LHCN-M2 (cell line): Measurements from ENCODE around the gene CIT. TPM values are rescaled to one million over a fixed set of nuclear protein-coding genes. Genes with fewer than 3 reads are reported as not detected.
"Not testable (repeated sequence)": the region's sequence is repeated elsewhere in the genome, so short reads cannot be mapped to it uniquely, and the experiment has no call there.

ENCODE experiments used
- DNase-seq: peaks from one replicate; pipeline ENCODE4 v3.0.0-alpha.2; 2012; ENCODE audit warnings: low read depth
- polyA plus RNA-seq: library from polyadenylated mRNA; unstranded; fragments of >200 nt; gene quantifications from one replicate; pipeline ENCODE4 v1.2.1, GENCODE V29; 2012; ENCODE audit warnings: missing spikeins
- total RNA-seq: library from RNA; depleted of rRNA; stranded (reverse); fragments of >200 nt; gene quantifications from 2 replicates; pipeline ENCODE4 v1.2.3, GENCODE V29; 2014; rRNA removed

The CIT gene, protein sequence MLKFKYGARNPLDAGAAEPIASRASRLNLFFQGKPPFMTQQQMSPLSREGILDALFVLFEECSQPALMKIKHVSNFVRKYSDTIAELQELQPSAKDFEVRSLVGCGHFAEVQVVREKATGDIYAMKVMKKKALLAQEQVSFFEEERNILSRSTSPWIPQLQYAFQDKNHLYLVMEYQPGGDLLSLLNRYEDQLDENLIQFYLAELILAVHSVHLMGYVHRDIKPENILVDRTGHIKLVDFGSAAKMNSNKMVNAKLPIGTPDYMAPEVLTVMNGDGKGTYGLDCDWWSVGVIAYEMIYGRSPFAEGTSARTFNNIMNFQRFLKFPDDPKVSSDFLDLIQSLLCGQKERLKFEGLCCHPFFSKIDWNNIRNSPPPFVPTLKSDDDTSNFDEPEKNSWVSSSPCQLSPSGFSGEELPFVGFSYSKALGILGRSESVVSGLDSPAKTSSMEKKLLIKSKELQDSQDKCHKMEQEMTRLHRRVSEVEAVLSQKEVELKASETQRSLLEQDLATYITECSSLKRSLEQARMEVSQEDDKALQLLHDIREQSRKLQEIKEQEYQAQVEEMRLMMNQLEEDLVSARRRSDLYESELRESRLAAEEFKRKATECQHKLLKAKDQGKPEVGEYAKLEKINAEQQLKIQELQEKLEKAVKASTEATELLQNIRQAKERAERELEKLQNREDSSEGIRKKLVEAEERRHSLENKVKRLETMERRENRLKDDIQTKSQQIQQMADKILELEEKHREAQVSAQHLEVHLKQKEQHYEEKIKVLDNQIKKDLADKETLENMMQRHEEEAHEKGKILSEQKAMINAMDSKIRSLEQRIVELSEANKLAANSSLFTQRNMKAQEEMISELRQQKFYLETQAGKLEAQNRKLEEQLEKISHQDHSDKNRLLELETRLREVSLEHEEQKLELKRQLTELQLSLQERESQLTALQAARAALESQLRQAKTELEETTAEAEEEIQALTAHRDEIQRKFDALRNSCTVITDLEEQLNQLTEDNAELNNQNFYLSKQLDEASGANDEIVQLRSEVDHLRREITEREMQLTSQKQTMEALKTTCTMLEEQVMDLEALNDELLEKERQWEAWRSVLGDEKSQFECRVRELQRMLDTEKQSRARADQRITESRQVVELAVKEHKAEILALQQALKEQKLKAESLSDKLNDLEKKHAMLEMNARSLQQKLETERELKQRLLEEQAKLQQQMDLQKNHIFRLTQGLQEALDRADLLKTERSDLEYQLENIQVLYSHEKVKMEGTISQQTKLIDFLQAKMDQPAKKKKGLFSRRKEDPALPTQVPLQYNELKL (N-terminal part only)
- 42.6 and 54.0 TPM in 2 replicates for total RNA-seq
- polyA plus RNA-seq = 15.3 TPM

DNA sequence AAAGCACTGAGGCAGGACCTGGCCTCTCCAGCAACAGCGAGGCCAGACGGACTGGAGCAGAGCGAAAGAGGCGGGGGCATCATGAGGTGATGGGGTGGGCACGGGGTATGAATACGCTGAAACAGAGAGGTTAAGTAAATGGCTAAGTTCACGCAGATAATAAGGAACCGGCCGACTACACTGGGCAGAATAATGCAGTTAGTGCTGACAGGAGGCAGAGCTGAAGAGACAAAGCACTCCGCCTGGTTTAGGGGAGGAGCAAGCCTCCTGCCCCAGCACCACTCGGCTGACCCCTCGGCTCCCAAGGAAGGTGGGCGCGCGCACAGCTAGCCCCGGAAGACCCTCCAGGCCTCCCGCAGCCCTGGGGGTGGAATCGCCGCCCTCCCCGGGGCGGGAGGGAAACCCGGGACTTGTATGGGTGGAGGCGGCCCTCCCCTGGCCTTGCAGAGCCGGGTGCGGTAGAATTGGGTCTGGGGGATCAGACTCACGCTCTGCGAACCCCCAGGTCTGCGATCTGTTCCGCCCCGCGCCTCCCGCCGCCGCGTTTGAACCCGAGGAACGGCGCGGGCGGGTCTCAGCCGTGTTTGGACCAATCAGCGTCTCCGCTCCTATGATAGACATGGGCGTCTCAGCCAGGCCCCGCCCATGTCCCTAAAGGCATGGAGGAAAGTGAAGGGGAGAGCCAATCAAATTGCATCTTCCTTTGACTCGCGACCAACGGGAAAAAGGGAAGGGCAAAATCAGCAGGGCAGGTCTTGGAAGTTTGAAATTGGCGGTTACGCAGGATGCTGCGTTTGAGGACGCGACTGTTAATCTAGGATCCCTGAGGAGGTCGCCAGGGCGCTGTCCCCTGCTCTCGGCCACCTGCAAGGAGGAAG lies at the start of gene CIT:
Gene CIT, minus strand, starts transcription at position 560 of the 878 bp plus-strand sequence. CDS start 1,152 bp downstream, outside the sequence.
- peak; percentile 96 for DNase-seq

DNA sequence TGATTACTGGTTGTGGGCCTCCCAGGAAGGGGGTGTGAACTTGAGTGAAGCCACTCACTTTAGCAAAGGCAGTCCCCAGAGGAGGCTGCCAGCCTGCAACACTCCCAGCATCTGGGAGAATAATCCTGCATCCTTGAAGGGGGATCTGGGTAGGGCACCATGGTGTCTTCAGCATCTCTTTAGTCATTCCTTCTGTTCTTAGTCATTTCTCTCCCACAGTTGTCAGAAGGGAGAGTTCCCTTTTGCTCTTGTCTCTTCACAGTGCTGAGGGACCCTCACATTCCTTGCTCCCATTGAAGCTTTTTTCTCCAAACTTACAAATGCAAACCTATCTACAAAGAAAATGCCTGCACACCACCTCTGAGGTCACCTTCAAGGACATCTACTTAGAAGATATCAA lies 48.1 kb upstream of the CIT start:
- DNase-seq = no peak

DNA sequence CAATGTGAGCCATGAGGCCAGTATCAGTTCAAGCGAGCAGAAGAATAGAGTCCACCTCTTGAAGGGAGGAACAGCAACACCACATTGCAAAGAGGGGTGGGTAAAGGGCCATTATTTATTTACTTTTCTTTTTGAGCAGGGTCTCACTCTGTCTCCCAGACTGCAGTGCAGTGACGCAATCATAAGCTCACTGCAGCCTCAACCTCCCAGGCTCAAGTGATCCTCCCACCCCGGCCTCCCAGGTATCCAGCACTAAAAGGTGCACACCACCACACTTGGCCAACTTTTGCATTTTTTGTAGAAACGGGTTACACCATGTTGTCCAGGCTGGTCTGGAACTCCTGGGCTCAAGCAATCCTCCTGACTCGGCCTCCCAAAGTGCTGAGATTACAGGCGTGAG lies 42.9 kb upstream of the CIT start:
- no peak for DNase-seq

DNA sequence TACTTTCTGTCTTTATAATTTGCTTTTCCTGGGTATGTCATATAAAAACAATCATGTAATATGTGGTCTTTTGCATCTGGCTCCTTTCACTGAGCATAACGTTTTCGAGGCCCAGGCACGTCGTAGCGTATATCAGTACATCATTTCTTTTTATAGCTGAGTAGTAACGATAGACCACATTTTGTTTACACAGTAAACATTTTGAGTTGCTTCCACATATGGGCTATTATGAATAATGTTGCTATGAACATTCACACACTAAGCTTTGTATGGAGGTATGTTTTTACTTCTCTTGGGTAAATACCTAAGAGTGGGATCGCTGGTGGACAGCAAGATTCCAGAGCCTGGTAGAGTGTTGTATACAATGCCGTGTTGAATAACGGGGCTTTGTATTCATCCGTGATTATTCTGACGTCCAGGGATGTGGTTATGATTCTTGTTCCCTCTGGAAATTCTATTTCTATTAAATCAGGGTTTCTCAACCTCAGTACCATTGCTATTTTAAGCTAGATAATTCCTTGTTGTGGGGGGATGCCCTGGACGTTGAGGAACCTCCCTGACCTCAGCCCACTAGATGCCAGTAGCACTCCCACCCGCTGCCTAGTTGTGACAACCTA lies 38.9 kb upstream of the CIT start:
- DNase-seq = no peak

DNA sequence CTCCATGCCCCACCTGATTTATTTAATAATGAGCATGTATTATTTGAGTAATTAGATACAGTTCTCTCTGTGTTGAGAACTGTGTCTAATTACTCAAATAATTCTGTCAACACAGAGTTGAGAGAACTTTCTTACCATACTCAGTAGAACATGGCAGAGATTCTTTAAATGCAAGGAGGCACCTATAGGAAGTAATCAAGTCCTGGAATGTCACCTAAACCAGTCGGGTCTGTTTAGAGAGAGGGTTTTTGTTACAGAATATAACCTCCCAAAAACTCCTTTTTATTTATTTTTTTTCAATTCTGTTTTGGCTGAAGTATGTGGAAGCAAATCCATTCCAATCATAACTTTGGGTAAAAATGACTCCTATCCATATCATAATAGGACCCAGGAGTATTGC lies 37.5 kb upstream of the CIT start:
- no peak for DNase-seq

DNA sequence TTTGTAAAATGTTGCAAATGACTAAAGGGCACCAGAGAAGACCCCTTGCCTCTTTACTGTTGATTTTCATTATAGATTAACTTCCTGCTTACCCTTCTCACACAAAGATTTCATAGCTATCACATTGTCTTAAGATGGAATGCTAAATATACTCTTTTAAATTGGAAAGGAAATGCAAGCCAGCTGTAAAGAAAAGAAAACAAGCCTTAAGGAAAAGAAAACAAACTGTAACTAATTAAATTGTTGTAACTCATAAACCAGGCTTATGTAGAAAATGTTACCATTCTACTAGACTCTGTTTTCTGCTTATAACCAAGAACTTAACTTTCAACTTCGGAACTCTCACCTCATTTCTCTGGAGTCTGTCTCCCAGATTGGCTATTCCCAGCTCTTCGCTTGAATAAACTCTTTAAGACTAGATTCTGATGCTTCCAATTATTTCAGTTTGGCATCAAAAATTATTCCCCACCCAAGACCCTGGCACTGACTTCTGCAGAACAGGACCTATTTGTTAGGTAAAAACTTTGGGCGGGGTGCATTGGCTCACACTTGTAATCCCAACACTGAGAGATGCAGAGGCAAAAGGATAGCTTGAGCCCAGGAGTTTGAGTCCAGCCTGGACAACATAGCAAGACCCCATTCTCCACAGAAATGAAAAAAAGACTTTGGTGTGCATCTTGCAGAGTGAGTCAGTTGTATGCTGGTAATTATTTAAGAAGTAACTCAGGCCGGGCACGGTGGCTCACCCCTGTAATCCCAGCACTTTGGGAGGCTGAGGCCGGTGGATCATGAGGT lies 36.6 kb upstream of the CIT start:
- no peak for DNase-seq

DNA sequence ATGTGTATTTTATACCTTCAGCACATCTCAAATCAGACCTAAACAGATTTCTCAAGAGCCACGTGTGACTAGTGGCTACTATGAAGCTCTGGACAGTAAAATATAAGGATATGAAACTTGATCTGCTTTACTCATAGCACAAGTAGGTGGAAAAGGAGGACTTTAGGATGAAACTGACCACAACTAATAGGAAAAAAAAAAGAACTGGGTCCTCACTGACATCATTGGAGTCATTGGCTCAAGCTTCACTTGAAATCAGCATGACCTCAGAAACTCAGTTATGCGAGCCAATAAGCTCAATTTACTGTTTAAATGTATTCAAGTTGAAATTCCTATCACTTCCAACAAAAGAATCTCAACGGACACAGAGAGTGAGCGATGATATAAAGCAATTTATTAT lies 34.1 kb upstream of the CIT start:
- DNase-seq = peak; percentile 87

DNA sequence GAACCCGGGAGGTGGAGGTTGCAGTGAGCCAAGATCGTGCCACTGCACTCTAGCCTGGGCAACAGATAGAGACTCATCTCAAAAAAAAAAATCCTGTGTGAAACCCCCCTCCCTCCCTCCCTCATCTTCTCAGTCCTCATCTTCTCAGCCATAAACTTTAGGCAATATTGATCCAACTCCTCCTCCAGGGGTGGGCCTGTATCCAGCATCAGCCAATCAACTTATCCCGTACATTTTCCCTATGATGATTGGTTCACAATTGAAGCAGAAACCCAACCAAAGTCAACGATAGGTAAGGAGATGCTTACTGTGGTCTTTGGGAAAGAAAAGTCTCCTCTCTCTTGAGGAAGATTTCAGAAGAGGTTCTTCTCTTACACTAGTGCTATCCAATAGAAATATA lies 33.5 kb upstream of the CIT start:
- peak; percentile 16 for DNase-seq

DNA sequence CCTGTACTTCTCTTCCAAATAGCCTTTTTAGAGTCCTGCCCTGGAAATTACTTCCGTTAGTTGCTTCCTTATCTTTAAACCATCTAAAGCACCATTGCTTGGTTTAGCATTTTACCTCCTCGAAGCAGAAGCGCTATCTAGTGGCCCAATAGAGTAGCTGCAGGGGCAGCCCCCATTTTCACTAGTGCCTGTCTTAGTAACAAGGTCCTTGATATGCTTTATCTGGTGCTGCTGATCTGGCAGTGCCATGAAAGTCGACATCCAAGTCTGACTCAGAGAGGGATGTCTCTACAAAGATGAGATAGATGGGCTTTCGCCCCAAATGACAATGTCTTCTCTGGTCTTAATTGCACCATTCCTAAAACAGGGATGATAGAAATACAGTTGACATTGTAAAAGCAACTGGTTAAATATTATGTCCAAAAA lies 25.0 kb upstream of the CIT start:
- DNase-seq = peak; percentile 64

DNA sequence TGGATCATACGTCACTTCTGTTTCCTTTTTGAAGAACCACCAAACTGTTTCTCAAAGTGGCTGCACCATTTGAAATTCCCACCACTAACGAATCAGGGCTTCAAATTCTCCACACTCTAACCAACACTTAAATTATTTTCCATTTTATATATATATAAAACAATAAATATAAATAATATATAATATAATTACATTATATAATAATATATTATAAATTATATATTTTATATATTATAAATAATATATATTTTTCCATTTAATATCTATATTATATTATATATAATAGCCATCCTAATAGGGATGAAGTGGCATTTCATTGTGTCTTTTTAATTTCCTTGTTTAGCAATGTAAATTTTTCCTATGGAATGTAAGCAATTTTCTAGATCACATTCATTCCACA lies 24.6 kb upstream of the CIT start:
- DNase-seq = no peak

DNA sequence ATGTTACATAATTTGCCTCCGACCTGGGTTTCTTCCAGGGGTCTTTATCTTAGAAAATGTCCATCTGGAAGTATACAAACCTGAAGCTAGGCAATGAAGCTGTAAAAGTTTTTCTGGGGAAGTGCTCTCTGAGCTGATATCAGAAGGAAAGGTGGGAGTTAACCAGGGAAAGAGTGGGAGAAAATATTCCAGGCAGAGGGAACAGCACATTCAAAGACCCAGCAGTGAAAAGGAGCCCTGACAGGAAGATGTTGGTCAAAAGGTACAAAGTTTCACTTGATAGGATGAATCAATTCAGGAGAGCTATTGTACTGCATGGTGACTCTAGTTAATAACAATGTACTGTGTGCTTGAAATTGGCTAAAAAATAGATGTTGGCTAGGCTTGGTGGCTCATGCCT lies 17.8 kb upstream of the CIT start:
- DNase-seq = no peak

DNA sequence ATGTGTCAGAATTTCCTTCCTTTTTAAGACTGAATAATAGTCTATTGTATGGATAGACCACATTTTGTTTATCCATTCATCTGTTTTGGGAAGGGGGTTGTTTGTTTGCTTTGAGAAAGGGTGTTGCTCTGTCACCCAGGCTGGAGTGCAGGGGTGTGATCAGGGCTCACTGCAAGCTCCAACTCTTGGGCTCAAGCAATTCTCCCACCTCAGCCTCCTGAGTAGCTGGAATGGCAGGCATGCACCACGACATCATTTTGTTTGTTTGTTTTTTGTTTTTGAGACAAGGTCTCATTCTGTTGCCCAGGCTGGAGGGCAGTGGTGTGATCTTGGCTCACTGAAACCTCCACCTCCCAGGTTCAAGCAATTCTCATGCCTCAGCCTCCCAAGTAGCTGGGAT lies 15.5 kb upstream of the CIT start:
- DNase-seq = not testable (repeated sequence)

DNA sequence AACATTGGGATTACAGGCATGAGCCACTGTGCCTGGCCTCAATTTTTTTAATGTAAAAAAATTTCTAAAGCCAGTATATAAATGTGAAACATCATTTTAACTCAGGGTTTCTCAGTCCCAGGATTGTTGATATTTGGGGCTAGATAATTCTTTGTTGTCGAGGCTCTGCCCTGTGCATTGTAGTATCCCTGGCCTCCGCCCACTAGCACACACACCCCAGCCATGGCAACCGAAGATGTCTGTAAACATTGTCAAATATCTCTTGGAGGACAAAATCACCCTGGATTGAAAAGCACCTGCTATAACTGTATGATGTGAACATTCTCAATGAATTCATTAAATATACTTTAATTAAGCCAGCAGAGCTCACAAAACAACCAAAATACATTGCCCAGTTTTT lies 8.4 kb upstream of the CIT start:
- DNase-seq = no peak

DNA sequence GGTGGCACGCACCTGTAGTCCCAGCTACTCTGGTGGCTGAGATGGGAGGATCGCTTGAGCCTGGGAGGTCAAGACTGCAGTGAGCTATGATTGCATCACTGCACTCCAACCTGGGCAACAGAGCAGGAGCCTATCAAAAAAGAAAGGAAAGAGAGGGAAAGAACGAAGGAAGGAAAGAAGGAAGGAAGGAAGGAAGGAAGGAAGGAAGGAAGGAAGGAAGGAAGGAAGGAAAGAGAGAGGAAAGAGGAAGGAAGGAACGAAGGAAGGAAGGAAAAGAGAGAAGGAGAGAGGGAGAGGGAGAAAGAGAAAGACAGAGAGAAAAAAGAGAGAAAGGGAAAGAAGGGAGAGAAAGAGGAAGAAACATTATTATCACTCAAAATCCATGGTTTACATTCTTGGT lies 6.7 kb upstream of the CIT start:
- not testable (repeated sequence) for DNase-seq

DNA sequence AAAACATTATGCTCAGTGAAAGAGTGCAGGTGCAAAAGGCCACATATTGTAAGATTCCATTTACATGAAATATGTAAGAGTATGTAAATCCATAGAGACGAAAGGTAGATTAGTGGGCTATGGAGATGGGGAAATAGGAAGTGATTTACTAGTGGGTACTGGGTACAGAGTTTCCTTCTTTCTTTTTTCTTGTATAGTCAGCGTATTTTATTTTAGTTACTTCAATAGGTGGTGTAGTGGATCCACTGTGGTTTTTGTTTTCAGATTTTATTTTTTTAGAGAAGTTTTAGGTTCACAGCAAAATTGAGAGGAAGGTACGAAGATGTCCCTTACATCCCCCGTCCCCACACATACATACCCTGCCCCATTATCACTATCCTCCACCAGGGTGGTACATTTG lies 6.1 kb upstream of the CIT start:
- DNase-seq = no peak

DNA sequence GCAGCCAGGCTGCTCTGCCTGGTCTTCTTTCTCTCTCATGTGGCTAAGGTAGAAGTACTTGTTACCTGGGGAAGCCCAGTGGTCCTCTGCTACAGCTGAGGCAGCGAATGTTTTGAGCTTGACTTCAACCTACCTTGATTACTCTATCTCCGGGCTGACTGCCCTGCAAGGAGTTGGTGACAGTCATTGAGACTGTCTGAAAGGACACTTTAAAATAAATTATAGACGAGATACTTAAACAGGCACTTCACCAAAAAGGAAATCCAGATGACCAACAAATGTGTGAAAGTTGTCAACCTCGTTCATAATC lies 474 bp upstream of the CIT start:
- no peak for DNase-seq

DNA sequence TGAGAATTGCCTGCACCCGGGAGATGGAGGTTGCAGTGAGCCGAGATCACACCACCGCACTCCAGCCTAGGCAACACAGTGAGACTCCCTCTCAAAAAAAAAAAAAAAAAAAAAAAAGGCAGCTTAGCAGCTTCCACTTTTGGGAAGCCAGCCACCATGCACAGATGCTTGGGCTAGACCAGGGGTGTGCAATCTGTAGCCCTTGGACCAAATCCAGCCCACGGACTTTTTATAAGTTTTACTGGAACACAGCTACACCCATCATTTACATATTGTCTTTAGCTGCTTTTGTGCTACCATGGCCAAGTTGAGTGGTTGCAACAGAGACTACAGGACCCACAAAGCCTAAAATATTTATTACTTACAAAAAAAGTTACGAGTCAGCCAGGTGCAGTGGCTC lies 6.7 kb downstream of the CIT start:
- DNase-seq = peak; percentile 59

DNA sequence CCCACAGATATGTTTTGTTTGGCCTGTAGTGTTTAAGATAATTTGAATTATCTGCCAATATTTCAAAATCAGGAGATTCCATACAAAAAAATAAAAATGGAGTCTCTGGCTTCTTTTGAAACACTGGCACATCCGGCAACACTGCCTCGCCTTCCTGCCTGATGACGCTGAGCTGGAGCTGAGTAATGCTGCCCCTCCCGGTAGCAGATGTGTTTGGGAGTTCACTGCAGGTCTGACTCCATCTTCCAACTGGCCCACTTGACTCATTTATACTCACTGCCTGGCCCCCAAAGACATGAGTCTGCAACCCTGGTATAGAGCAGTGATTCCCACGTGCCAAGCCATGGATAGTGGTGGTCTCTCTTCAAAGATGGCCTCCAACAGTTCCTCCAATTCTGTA lies 7.4 kb downstream of the CIT start:
- peak; percentile 94 for DNase-seq

DNA sequence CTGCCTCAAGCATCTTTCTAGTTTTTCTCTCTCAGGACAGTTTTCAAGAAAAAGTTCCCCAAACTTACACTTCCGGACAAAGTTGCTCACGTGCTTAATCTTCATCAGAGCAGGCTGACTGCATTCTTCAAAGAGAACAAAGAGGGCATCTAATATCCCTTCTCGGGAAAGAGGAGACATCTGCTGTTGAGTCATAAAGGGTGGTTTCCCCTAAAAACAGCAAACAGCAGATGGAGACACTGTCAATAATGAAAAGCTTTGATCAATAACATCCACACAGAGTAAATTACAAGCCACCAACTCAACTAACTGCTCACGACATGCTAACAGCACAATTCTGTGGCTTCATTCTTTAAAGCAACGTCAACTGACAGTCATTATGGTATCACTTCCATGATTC lies 8.1 kb downstream of the CIT start:
- DNase-seq = peak; percentile 87

DNA sequence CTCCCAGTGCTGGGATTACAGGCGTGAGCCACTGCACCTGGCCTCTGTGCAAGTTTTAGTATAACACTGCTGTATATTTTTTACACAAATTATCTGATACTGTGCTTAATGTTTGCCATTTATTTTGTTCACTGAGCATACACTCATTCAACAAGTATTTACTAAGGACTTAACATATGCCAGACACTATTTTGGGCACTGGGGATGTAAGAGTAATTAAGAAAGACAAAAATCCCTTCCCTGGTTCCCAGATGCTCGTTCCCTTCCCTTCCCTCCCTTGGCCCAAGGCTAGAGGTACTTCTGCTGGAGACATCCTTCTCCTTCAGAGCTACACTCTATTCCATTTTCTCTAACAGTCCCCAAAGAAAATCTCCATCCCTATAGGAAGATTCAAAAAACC lies 12.5 kb downstream of the CIT start:
- no peak for DNase-seq
